GM12801 (cell line): ENCODE results near the gene GAL3ST2.

Experiments
- CTCF ChIP-seq: IDR thresholded peaks from one replicate; pipeline ENCODE4 v1.5.1; 2011; ENCODE audit warnings: control low read depth; ENCODE audit not compliant: insufficient read length; ENCODE audit errors: extremely low read depth

GAL3ST2 gene

GRCh38 chr2:241776336-241777169, at the start of gene GAL3ST2:
Gene GAL3ST2, plus strand, starts transcription at chr2:241776822. Its CDS starts 134 bp downstream, at chr2:241776956.
- no peak for TF ChIP-seq CTCF

- no peak for TF ChIP-seq CTCF
Measured at GRCh38 chr2:241728000-241728399, 48.6 kb upstream of the GAL3ST2 start.

- TF ChIP-seq CTCF, result no peak
Measured at GRCh38 chr2:241728627-241729026, 48.0 kb upstream of the GAL3ST2 start.

GRCh38 chr2:241729868-241730267, 46.8 kb upstream of the GAL3ST2 start:
- TF ChIP-seq CTCF, result no peak

GRCh38 chr2:241730671-241731293, 45.8 kb upstream of the GAL3ST2 start:
- no peak for TF ChIP-seq CTCF

- no peak for TF ChIP-seq CTCF
Measured at GRCh38 chr2:241733391-241734207, 43.0 kb upstream of the GAL3ST2 start.

GRCh38 chr2:241734208-241734466, 42.5 kb upstream of the GAL3ST2 start:
- TF ChIP-seq CTCF, result no peak
